GM19328 (cell line): ENCODE measurements around the gene ADGRV1.
"Not testable (repeated sequence)": the region's sequence is repeated elsewhere in the genome, so short reads cannot be mapped to it uniquely, and the experiment has no call there.

Experiments used
- ATAC-seq: cut with Tn5 transposase; IDR thresholded peaks from one replicate; pipeline ENCODE4 v1.9.1; 2021; ENCODE audit warnings: mild to moderate bottlenecking, moderate library complexity; ENCODE audit not compliant: unreplicated experiment

The ADGRV1 gene

DNA sequence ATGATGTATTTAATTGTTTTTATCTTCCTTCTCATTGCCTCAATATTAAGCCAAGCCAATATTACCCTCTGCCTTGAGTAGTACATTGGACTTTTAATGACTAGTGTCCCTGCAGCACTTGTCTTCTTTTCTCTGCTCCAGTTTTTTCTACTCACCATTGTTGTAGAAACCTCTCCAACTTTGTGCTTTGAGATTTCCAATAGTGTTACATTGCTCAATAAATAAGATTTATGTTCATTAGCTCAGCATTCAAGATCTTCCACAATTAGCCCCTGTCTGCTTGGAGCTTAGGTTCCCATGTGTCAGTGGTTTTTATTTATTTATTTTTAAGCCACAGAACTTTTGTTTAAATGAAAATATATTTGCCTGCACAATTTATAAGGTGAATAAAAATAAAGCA is 145.3 kb downstream of the ADGRV1 start:
- no peak for ATAC-seq

DNA sequence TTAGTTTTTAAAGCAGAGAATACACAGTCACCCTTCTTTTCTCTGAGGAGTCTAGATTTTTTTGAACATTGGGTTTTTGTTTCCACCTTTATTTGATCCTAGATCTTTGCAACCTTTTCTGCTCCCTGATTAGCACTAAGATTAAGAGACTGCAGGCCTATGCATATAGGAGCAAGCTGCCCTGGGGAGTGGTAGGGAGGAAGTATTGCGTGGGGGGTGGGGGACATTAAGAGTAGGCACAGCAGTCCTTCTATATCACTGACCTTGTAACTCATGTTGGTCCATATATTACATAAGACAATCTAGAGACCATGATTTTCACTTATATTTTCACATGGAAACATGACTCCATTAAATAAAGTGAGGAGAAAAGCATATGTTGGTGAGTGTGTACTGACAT is 149.1 kb downstream of the ADGRV1 start:
- no peak for ATAC-seq

DNA sequence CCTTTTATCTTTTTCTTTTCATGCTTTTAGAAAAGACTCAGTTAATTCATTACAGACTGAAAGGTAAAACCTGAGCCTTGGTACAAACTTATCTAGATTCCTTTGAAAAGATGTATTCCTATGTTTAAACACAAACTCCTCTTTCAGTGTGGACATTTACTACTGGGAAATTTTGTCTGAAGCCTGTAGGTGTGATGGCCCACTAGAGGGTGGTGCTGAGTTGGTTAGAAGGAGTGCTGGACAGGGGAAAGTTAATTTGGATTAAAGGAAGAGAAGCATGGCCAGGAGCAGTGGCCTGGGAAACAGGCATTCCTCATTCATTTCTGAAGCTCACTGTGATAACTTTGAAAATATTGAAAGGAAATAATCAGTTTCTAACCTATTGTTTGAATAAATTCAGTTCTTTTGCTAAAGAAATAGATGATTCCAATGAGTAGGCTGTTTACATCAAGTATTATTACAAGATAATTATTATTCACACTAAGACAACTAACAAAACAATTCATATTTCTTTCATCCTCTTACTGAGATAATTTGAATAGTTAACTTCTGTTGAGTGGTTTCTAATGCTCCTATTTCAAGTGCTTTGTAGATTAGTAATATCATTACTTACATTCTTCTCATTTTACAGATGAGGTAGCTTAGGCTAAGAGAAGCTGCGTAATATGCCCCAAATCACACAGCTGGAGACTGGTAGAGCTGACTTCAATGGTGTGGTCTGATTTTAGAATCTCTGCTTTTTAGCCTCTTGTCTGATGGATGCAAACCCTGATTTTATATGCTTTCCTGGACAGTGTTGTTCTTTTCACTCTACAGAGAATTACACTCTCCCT is 150.9 kb downstream of the ADGRV1 start:
- ATAC-seq, result peak; percentile 57

DNA sequence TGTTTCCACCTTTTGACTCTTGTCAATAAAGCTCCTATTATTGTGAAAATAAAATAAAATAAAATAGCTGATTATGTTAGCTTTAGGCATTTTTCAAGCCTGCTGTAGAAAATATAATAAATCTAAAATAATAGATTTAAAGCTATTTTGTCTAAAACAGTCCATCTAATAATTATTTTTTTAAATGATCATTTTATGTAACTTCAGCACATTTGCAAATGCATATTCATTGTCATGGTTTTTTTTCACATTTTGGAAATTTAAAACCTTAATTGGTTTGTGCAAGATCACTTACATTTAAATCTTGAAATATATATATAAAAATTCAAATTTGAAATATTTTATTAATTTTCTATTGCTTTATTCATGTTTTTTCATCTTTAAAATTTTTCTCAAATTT is 159.8 kb downstream of the ADGRV1 start:
- ATAC-seq, result no peak

DNA sequence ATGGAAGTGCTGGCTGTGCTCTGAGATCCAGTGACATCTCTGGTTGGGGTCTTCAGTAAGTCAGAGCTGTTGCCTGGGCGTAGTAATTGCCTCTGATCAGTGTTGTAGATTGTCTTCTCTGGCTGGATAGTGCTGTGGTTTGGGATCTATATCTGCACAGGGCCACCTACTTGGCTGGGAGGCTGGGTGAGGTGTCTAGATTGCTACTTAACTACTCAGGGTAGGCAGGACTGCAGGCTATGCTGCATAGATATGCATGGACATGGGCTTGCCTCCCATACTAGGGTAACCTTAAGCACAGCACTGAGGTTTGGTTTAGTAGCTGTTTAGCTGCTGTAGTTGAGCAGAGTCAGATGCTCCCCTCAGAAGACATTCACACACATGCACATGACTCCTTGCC is 181.0 kb downstream of the ADGRV1 start:
- no peak for ATAC-seq

DNA sequence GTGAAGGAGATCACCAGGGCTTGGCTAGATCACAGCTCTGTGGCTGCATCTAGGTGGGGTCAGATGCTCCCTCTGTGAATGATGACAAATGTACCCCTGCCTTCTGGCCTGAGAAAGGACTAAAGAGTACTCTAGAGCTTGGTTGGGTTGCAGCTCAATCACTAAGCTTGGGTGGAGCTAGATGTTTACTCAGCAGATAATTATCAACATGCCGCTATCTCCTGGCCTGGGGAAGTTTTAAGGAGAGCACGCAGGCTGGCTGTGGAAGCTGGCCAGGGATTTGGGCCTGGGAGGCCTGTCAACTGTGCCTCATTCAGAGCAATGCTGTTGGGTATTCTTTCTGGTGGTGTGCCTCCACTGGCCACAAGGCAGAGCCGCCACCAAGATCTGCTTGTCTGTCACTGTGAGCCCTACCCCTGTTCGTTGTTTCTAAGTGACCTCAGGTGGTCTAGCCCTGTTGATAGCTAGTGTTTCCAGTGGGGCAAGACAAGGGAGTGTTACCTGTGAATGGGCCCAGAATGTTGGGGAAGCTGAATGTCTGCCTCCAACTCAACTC is 181.7 kb downstream of the ADGRV1 start:
- ATAC-seq, result no peak

DNA sequence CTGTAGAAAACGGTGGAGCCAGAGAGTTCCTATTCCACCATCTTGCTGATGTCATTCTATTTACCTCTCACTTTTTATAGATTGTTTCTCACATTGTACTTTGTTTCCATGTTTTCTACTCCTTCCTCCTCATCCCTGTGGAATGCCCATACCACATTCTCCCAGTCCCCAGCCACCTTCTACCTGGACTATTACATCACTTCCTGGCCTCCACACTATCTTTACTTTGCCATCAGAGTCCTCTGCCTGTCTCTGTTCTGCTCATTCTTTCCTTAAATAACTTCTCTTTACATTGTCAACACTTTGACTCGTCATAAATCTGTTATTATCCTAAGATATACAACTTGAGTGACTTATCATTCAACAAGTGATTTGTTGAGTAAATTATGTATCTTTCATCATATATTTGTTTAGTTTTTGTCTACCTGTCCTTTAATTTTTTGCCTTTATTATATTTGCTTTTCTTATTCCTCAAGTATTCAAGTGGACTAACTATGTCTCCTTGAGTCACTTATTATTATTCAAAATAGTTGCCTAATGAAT is 182.5 kb downstream of the ADGRV1 start:
- ATAC-seq, result no peak

DNA sequence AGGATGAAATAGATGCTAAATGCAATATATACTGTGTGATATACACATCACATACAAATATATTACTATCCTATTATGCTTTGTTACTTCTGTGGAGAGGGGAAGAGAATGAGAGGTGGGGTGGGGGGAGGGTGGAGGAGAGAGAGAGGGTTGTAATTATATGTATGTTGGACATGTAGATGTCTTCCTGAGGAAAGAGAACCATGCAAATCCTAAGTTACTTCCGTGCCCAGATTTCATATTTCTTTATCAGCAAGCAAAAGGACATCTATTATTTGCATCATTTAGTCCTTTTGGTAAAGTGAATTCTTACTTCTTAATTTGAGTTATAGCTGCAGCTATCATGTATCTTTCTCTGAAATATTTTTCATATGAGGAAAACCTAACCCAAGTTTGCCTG is 187.5 kb downstream of the ADGRV1 start:
- ATAC-seq, result no peak

DNA sequence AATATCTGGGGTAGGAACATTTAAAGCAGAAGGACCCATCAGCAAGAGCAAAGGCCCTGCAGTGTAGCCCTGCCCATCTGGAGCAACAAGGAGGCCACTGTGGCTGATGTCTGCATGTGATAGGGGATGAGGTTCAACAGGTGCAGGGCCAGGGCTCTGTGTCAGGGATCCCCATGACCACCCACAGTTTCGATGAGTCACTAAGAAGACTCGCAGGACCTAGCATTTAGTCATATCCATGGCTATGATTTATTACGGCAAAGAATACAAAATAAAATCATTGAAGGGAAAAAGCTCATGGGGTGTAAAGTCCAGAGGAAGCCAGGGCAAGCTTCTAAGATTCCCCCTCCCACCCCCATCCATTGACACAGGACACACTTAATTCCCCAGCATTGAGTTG is 188.6 kb downstream of the ADGRV1 start:
- ATAC-seq, result no peak

DNA sequence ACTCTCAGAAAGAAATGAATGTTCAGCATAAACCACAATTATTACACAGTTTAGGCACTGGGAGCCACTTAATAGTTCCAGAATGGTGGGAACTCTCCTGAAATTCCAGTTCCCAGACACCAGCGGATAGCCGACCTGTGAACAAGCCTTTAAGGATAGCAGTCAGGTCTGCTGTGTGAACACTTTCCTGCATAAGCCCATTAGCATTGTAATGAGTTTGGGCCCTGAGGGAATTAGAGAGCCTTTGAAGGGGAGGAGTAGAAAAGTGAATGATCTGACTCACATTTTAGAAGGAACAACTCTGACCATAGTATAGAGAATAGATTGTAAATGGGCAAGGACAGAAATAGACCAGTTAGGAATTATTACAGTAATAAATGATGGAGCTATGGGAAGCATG is 189.1 kb downstream of the ADGRV1 start:
- ATAC-seq, result no peak

DNA sequence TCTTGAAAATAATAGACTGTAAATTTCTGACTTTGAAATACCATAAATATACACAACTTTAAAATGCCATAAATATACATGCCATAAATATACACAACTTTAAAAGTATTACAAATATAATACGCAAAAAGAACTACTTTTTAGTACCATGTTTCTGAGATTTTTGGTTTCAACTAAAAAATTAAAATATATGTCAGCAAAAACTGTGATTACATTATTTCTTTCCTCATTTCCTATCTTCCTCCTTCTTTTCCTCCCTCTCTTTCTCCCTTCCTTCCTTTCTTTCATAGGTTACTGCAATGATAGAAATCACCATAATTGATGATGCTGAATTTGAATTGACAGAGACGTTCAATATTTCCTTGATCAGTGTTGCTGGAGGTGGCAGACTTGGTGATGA is 200.5 kb downstream of the ADGRV1 start:
- no peak for ATAC-seq

DNA sequence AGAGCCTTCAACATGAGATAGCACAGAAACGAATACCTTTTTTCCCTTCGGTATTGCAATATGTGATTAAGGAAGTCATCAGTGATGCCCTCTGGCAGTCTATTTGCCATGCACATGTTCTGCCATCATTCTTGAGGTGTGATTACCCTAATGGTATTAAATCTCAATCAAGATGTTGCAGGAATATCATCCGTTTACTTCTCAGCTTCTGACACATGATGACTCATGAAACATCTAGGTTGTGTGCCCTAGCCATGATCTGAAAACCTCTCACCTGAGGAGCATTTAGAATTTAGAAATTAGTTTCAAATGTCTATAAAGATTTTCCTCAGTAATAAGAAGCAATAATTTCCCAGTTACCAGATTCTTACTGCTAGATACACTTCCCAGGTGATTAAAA is 209.1 kb downstream of the ADGRV1 start:
- ATAC-seq, result no peak

DNA sequence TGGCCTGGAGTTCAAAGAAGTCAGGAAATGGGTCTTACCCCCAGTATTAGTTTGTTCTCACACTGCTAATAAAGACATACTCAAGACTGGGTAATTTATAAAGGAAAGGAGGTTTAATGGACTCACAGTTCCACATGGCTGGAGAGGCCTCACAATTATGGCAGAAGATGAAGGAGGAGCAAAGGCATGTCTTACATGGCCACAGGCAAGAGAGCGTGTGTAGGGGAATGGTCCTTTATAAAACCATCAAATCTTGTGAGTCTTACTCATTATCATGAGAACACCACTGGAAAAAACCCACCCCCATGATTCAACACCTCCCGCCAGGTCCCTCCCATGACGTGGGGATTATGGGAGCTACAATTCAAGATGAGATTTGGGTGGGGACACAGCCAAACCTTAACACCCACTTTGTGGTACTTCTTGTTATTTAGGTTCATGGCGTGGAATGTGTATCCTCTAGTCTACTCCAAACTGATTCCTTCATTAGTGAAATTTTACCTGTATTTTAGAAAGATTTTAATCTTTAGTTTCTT is 211.5 kb downstream of the ADGRV1 start:
- not testable (repeated sequence) for ATAC-seq

DNA sequence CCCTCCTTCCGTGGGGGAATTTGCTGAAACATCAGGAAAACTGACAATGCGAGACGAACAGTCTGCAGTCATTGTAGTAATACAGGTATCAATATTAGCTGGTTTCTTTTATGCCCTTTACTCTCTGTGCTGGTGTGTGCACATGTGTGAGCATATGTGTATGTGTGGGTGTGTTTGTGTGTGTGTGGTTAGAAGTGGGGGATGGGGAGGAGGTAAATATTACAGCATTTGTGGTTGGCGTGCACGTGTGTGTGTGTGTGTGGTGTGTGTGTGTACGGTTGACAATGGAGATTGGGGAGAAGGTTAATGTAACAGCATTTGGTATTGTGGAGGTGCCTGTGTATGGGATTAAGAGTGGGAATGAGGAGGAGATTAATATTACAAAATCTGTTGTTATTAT is 219.4 kb downstream of the ADGRV1 start:
- ATAC-seq, result no peak

DNA sequence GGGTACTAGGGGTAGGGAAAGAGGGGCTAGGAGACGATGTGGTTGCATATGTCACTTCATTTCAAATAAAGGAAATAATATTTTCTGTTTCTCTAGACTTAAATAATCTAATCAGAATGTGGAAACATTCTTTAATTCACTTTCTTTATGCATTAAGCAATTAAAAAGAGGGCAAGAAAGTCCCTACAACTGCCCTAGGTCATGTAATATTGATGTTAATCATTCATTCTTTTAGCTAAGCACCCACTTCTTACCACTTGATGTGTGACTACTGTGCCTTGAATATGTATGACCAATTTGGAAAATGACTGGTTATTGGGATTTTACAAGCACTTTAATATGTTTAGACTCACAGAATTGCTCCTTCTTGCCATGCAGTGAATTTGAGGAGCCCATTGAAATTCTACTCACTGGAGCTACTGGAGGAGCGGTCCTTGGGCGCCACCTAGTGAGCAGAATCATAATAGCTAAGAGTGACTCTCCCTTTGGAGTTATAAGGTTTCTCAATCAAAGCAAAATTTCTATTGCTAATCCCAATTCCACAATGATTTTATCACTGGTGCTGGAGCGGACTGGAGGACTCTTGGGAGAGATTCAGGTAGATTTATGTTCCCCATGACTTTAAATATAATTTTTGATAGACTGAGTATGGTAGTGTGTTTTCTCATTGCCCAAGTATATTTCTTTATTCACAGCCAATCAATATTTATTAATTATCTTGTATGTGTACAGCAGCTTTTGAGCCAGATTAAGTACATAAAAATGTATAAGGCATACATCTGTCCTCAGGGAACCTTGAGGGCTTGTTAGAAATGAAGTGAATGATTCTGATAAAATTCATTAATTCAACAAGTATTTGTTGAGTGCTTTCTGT is 225.1 kb downstream of the ADGRV1 start:
- peak; percentile 86 for ATAC-seq

DNA sequence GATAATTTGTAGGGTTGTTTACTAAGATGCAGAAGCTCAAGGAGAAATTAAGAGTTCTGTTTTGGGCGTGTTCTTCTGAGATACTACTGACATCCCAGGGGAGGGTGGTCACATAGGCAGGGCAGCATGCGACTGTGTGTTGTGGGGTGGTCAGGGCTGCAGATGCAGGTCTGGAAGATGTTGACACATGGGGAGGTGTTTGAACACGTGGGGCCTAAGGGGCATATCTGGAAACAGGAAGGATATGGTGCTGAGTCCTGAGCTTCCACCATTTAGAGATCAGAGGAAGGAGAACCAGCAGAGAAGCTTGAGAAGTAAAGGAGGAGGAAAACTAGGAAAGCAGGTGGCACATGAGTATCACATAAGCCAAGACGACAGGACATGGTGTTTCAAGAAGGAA is 228.2 kb downstream of the ADGRV1 start:
- ATAC-seq, result no peak

DNA sequence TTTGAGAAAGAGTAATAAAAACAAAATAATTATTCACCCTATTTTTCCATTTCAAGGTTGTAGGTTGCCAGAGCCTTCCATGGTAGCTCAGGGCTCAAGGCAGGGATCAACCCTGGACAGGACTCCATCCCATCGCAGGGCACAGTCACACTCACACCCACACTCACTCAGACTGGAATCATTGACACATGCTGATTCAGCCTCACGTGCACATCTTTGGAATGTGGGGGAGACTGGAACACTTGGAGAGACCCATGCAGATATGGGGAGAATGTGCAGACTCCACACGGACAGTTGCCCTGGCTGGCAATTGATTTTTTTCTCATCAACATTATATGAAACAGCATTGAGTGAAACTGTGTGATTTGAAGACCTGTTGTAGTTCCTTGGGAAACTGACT is 234.1 kb downstream of the ADGRV1 start:
- ATAC-seq, result no peak

DNA sequence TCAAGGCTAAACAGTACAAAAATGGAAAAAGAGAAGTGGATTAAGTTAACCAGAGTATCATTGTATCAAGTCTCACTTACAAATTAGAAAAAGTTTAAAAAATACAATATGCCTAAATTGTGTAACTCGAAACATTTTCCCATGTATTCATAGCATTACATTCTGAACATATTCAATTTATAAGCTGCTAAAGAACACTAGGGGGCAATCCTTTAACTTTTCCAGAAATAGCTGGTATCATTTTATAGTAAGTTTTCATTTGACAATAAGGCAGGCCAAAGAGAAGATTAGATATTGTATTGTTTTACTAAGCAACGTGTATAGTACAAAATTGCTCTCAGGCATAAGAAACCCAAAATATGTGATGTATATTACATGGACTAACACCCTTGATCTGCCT is 234.6 kb downstream of the ADGRV1 start:
- no peak for ATAC-seq

DNA sequence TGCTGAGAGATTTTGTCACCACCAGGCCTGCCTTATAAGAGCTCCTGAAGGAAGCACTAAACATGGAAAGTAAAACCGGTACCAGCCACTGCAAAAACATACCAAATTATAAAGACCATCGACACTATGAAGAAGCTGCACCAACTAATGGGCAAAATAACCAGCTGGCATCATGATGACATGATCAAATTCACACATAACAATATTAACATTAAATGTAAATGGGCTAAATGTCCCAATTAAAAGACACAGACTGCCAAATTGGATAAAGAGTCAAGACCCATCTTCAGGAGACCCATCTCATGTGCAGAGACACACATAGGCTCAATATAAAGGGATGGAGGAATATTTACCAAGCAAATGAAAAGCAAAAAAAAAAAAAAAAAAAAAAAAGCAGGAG is 238.3 kb downstream of the ADGRV1 start:
- not testable (repeated sequence) for ATAC-seq

DNA sequence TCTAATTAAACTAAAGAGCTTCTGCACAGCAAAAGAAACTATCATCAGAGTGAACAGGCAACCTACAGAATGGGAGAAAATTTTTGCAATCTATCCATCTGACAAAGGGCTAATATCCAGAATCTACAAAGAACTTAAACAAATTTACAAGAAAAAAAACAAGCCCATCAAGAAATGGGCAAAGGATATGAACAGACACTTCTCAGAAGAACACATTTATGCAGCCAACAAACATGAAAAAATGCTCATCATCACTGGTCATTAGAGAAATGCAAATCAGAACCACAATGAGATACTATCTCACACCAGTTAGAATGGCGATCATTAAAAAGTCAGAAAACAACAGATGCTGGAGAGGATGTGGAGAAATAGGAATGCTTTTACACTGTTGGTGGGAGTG is 241.5 kb downstream of the ADGRV1 start:
- not testable (repeated sequence) for ATAC-seq

DNA sequence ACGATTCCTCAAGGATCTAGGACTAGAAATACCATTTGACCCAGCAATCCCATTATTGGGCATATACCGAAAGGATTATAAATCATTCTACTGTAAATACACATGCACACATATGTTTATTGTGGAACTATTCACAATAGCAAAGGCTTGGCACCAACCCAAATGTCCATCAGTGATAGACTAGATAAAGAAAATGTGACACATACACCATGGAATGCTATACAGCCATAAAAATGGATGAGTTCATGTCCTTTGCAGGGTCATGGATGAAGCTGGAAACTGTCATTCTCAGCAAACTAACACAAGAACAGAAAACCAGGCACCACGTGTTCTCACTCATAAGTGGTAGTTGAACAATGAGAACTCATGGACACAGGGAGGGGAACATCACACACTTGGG is 241.9 kb downstream of the ADGRV1 start:
- ATAC-seq, result not testable (repeated sequence)
